ENCODE results near the gene RELN. TPM values are rescaled to one million over a fixed set of nuclear protein-coding genes. Genes with fewer than 3 reads are reported as not detected.

The RELN gene
- total and polyA plus RNA-seq, 2 of the 13 experiments (the other 11 are each of a cell fraction or from before 2014, with no cell fraction given), result 315 to 332 TPM

- no peak for TF ChIP-seq ZNF567 (CRISPR knock-in tag; IDR thresholded peaks at IDR 0.05; ENCODE audit: borderline replicate concordance)
Measured at GRCh38 chr7:103854611-103855010, 134.8 kb downstream of the RELN start (continued).

- Histone ChIP-seq H3K36me3 (replicated peaks in 1 of 2; ENCODE audit: control insufficient read depth in 1 of 2, insufficient read depth in 2 of 2, low read length in 2 of 2) (peaks cover 0 to 7% of the 10 kb centered on the region in 2 experiments; a peak in 2 of 5 replicates), H2AFZ (ENCODE audit: low read length) (no peak overlapping the region), H3K9me3 (ENCODE audit: low read length) (no peaks in the 10 kb centered on the region), H3K4me2 (ENCODE audit: low read depth, low read length) (no peak overlapping the region), H3K9ac (ENCODE audit: insufficient read depth, low read depth, low read length) (no peak overlapping the region), H4K20me1 (ENCODE audit: insufficient read depth, low read length) (peaks cover 2% of the 10 kb centered on the region; the same call in 1 of the 2 replicates), H3K4me1 (ENCODE audit: insufficient read depth, low read length) (no peaks in the 10 kb centered on the region), H3K79me2 (ENCODE audit: insufficient read depth, low read length) (peaks cover 9% of the 10 kb centered on the region), H3K27me3 (ENCODE audit: control insufficient read depth in 1 of 2, insufficient read depth in 2 of 2, low read length in 2 of 2) (no peaks in the 10 kb centered on the region), H3K27ac (ENCODE audit: extremely low read length, insufficient read depth, low read length) (no peak overlapping the region), H3K4me3 (replicated peaks in 1 of 3; ENCODE audit: insufficient read depth in 1 of 3, low read depth in 2 of 3, low read length in 3 of 3) (no peak overlapping the region)
- no peak for ATAC-seq
- 80% methylated on average over 4 of the region's 4 CpGs for WGBS (ENCODE audit: low lambda C conversion rate)
- in situ Hi-C loops (cut with HindIII; ENCODE audit: extremely low pct_ligation_motif_present, low pct_unique_long_range_greater_than_20kb), result no loop called here
- ChIA-PET CTCF (ENCODE audit: low intra/inter-chr PET ratio, low total read pairs) (no interaction called here), POLR2A (interaction anchor here (0.9 kb wide), 1 partner anchor 30 kb away, joined by 3 read pairs; no protein-coding TSS in a partner anchor)
- no TSS peak for BruUV-seq (replicated peaks)
- no peak for FAIRE-seq
- TF ChIP-seq RFX1 (IDR thresholded peaks at IDR 0.05) (no peak), ZNF605 (CRISPR knock-in tag; IDR thresholded peaks at IDR 0.05) (no peak), TP53 (CRISPR knock-in tag; conservative IDR thresholded peaks at IDR 0.05) (no peak), MIER2 (CRISPR knock-in tag; IDR thresholded peaks at IDR 0.05) (peak; percentile 61; the same call in 1 of the 2 replicates), REST (IDR thresholded peaks at IDR 0.05; ENCODE audit: borderline replicate concordance in 1 of 2, low read depth in 1 of 2, low read length in 2 of 2) (peak; percentile 13 to 88)
- intact Hi-C loops (cut with micrococcal nuclease; ENCODE audit: unreplicated experiment), result no loop called here
- DNase-seq (ENCODE audit: low spot score), result no peak
Measured at GRCh38 chr7:103851357-103851756, 138.1 kb downstream of the RELN start.
